Inflammatory macrophage (primary cell): ENCODE results near the gene NSFL1C.
"Not testable (repeated sequence)": the region's sequence is repeated elsewhere in the genome, so short reads cannot be mapped to it uniquely, and the experiment has no call there.

Experiments
- DNase-seq, 2 donors: peaks; one replicate each; pipeline ENCODE4 v3.0.0-alpha.2; 2020 to 2022

NSFL1C gene

DNA sequence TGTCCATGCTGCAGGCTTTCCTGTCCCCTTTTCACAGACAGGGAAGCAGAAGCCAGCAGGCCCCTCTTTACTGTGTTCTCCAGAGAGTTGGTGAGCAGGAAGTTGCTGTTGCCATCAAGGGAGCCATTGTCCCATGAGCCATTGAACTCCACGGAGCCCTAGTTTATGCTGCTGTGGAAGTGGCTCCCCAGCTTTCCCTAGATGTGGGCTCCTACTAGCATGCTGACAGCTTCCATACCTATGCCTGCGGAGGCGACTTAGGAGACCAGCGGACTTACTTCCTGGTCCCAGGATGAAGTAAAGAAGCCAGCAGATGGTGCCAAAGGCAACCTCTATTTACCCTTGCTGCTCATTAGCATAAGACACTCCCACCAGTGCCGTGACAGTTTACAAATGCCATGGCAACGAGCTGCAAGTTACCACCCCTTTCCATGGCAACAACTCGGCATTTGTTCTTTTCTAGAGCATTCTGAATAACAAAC, 43.0 kb downstream of the NSFL1C start:
- peak; percentile 77 to 82 for DNase-seq

GRCh38 chr20:1423206-1423605, 43.4 kb downstream of the NSFL1C start:
- no peak for DNase-seq

GRCh38 chr20:1422753-1423152, 43.9 kb downstream of the NSFL1C start:
- no peak for DNase-seq

DNA sequence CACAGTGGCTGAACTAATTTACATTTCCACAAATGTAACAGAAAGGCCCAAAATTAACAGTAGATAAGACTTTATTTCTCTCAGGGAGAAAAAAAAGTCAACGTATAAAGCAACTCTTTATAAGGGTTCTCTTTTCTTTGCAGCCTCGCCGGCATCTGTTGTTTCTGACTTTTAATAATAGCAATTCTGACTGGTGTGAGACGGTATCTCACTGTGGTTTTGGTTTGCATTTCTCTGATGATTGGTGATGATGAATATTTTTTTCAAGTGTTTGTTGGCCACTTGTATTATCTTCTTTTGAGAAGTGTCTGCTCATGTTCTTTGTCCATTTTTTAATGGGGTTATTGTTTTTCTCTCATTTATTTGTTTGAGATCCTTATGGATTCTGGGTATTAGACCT, 46.6 kb downstream of the NSFL1C start:
- DNase-seq = no peak

- no peak for DNase-seq
These were observed 48.3 kb downstream of the NSFL1C start for GRCh38 chr20:1418350-1418749.

- DNase-seq = no peak
These were observed 48.9 kb downstream of the NSFL1C start for GRCh38 chr20:1417790-1418189.

GRCh38 chr20:1417273-1417672, 49.4 kb downstream of the NSFL1C start:
- DNase-seq = no peak

GRCh38 chr20:1415667-1416468, 50.8 kb downstream of the NSFL1C start:
- peak; percentile 51 to 79 for DNase-seq

- no peak for DNase-seq
These were observed 51.7 kb downstream of the NSFL1C start for GRCh38 chr20:1414982-1415381.

- no peak for DNase-seq
These were observed 60.8 kb downstream of the NSFL1C start for GRCh38 chr20:1405801-1406200.

DNA sequence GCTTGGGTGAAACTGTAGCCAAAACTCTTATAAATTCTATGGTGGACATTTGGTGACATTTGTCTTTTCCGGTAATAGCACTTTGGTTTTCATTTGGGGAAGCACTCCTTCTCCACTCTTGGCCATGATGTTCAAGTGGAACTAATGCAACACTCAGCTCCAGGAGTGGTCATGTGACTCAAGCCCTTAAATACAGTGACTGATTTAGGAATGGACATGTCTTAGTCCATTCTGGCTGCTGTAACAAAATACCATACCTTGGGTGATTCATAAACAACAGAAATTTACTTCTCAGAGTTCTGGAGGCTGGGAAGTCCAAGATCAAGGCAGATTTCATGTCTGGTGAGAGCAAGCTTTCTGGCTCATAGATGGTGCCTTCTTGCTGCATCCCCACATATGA, 63.0 kb downstream of the NSFL1C start:
- peak; percentile 20 to 46 for DNase-seq

GRCh38 chr20:1402149-1402548, 64.5 kb downstream of the NSFL1C start:
- no peak for DNase-seq

DNA sequence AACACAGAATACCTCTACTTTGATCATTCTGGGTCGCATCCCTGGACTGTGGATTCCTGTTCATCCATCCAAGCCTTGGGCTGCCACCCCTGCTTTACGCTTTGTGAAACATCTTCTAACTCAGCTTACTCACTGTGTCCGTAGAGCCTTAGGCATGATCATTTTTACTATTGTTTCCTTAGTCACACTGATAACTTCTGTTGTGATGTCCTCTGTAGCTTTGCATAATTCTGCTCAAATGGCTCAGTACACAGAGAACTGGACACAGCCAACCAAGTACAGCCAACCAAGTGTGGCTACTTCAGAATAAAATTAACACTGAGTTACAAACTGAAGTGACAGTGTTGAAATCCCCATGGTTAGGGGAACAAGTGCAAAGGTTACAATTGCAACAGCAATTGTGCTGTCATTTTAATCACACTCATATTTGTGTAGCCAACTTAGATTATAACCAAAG, 65.2 kb downstream of the NSFL1C start:
- peak in 1 of 2 donors; percentile 48 for DNase-seq

- not testable (repeated sequence) for DNase-seq
These were observed 66.8 kb downstream of the NSFL1C start for GRCh38 chr20:1399678-1400366.

GRCh38 chr20:1398185-1398584, 68.5 kb downstream of the NSFL1C start:
- not testable (repeated sequence) for DNase-seq

- DNase-seq = no peak
These were observed 68.9 kb downstream of the NSFL1C start for GRCh38 chr20:1397710-1398109.

- no peak for DNase-seq
These were observed 69.9 kb downstream of the NSFL1C start for GRCh38 chr20:1396702-1397101.

- DNase-seq = no peak
These were observed 70.4 kb downstream of the NSFL1C start for GRCh38 chr20:1396264-1396663.

DNA sequence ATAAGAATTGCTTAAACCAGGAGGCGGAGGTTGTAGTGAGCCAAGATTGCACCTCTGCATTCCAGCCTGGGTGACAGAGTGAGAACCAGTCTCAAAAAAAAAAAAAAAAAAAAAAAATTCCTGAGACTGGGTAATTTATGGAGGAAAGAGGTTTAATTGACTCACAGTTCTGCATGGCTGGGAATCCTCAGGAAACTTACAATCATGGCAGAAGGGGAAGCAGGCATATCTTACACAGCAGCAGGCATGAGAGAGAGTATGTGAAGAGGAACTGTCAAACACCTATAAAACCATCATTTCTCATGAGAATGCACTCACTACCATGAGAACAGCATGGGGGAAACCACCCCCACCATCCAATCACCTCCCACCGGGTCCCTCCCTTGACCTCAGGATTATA, 72.0 kb downstream of the NSFL1C start:
- DNase-seq = no peak

- DNase-seq = no peak
These were observed 73.2 kb downstream of the NSFL1C start for GRCh38 chr20:1393507-1393882.

- peak; percentile 94 to 96 for DNase-seq
These were observed 73.7 kb downstream of the NSFL1C start, which contains the start of gene FKBP1A for GRCh38 chr20:1392693-1393506. Gene FKBP1A, minus strand, starts transcription at chr20:1393054. Its CDS starts 56 bp downstream, at chr20:1392998.

DNA sequence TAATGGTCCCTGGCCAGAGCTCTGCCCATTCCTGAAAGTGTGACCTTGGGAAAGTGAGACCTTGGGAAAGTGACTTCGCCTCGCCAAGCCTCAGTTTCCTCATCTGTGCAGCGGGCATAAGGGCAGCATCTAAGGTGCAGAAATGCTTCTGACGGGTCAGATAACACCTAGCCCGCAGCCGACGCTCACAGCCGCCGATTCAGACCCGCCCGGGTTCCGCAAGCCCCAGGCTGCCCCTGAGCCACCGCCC, 74.3 kb downstream of the NSFL1C start:
- DNase-seq = no peak
